ENCODE results near the gene TMEM175.

TMEM175 gene

GRCh38 chr4:1001561-1002130, 69.4 kb downstream of the TMEM175 start:
- no peak for DNase-seq

- no peak for DNase-seq
Measured at GRCh38 chr4:1002131-1002630, 69.9 kb downstream of the TMEM175 start.

- no peak for DNase-seq
Measured at GRCh38 chr4:1002631-1003251, 70.5 kb downstream of the TMEM175 start.

- DNase-seq: no peak
Measured at GRCh38 chr4:1003271-1004070, 71.2 kb downstream of the TMEM175 start.

- no peak for DNase-seq
Measured at GRCh38 chr4:1004071-1004418, 71.8 kb downstream of the TMEM175 start.

- no peak for DNase-seq
Measured at GRCh38 chr4:1004557-1005485, 72.6 kb downstream of the TMEM175 start.

- no peak for DNase-seq
Measured at GRCh38 chr4:1006856-1007255, 74.6 kb downstream of the TMEM175 start.
